Measurements from ENCODE around the gene HIVEP1. TPM values are rescaled to one million over a fixed set of nuclear protein-coding genes. Genes with fewer than 3 reads are reported as not detected.

Gene HIVEP1
- total RNA-seq = 10 to 100 TPM; 14.9 to 30.6 (median 22.2) TPM

- Histone ChIP-seq H3K27me3 (no peaks in the 10 kb centered on the region), H3K9me3 (no peaks in the 10 kb centered on the region), H3K4me3 (peak within 1 kb of the TSS; percentile 63 to 93 (median 75)), H3K4me1 (peaks cover 0 to 33% (median 17%) of the 10 kb centered on the region in 4 donors), H3K36me3 (peaks cover 0 to 5% (median 0%) of the 10 kb centered on the region in 3 donors), H3K27ac (peak within 1 kb of the TSS; percentile 72 to 97 (median 92))
- 1% methylated on average over 22 to 47 of the region's 78 CpGs for WGBS, 2 donors
- DNase-seq (ENCODE audit: low spot score in 2 of 2) = no peak
- TF ChIP-seq, protein P1, sequence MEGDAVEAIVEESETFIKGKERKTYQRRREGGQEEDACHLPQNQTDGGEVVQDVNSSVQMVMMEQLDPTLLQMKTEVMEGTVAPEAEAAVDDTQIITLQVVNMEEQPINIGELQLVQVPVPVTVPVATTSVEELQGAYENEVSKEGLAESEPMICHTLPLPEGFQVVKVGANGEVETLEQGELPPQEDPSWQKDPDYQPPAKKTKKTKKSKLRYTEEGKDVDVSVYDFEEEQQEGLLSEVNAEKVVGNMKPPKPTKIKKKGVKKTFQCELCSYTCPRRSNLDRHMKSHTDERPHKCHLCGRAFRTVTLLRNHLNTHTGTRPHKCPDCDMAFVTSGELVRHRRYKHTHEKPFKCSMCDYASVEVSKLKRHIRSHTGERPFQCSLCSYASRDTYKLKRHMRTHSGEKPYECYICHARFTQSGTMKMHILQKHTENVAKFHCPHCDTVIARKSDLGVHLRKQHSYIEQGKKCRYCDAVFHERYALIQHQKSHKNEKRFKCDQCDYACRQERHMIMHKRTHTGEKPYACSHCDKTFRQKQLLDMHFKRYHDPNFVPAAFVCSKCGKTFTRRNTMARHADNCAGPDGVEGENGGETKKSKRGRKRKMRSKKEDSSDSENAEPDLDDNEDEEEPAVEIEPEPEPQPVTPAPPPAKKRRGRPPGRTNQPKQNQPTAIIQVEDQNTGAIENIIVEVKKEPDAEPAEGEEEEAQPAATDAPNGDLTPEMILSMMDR (IDR thresholded peaks at IDR 0.05) = no peak
- TF ChIP-seq EP300 (IDR thresholded peaks at IDR 0.05) (peak in 1 of 2 donors; percentile 19), POLR2A (IDR thresholded peaks at IDR 0.05) (peak in 1 of 2 donors; percentile 33)
These were observed at the start of gene HIVEP1 for GRCh38 chr6:12012038-12012557. HIVEP1 (plus strand) TSS chr6:12012312; CDS start chr6:12015629, 3,317 bp downstream.

DNA sequence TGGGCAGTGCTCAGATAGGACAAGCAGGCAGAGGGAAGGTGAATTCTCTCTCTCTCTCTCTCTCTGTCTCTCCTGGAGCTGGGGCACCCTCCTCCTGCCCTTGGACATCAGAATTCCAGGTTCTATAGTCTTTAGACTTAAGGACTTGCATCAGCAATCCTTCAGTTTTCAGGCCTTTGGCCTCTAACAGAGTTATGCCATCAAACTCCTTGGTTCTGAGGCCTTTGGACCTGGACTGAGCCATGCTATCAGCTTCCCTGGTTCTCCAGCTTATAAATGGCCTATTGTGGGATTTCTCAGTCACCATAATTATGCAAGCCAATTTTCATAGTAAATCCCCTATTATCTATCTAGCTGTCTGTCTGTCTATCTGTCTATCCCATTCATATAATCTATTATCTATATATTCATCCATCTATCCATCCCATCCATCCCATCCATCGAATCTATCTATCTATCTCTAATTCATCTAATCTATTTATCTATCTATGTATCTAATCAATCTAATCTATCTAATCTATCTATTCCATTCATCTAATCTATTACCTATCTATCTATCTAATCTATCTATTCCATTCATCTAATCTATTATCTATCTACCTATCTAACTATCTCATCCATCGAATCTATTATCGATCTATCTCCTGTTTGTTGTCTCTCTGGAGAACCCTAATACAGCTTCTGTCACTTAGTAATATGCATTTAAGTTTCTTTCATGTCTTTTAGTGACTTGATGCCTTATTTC lies 48.2 kb upstream of the HIVEP1 start:
- no peak for DNase-seq (ENCODE audit: low spot score in 2 of 2)
- no peak overlapping the region for H3K27ac ChIP-seq
- H3K4me1 ChIP-seq = peaks cover 0 to 9% (median 0%) of the 10 kb centered on the region in 4 donors
- TF ChIP-seq EP300 (IDR thresholded peaks at IDR 0.05) (no peak), POLR2A (IDR thresholded peaks at IDR 0.05) (no peak)
- TF ChIP-seq, protein P1 (IDR thresholded peaks at IDR 0.05) = no peak
- H3K9me3 ChIP-seq = no peaks in the 10 kb centered on the region
- no peaks in the 10 kb centered on the region for H3K36me3 ChIP-seq
- no peak overlapping the region for H3K4me3 ChIP-seq
- H3K27me3 ChIP-seq = no peaks in the 10 kb centered on the region
- 96 to 99% methylated on average over 3 of the region's 3 CpGs for WGBS, 2 donors

DNA sequence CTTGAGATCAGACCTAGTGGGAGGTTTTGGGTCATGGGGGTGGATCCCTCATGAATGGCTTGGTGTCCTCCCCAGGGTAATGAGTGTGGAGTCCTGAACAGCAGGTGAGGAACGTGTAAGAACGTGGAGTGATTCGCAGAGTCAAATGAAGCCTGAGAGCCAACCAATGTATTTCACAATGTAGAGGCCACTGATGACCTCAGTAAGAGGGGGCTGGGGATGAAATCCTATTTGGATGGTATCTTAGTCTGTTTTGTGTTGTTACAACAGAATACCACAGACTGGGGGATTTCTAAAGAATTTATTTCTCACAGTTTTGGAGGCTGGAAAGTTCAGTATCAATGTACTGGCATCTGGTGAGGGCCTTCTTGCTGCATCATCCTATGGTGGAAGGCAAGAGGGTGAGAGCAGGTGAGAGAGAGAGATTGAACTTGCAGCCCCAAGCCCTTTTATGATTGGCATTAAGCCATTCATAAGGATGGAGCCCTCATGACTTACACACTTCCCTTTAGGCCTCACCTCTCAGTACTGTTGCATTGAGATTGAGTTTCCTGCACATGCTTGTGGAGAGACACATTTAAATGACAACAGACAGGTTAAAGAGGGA lies 47.3 kb upstream of the HIVEP1 start:
- Histone ChIP-seq H3K4me1 (peaks cover 0 to 18% (median 0%) of the 10 kb centered on the region in 4 donors), H3K27ac (no peak overlapping the region), H3K27me3 (no peaks in the 10 kb centered on the region), H3K9me3 (no peaks in the 10 kb centered on the region), H3K36me3 (no peaks in the 10 kb centered on the region), H3K4me3 (no peak overlapping the region)
- DNase-seq (ENCODE audit: low spot score in 2 of 2) = no peak
- no peak for TF ChIP-seq POLR2A (IDR thresholded peaks at IDR 0.05)
- 95 to 98% methylated on average over 3 of the region's 3 CpGs for WGBS, 2 donors

GRCh38 chr6:11965499-11965898 lies 46.6 kb upstream of the HIVEP1 start:
- Histone ChIP-seq H3K9me3 (no peaks in the 10 kb centered on the region), H3K27ac (no peak overlapping the region), H3K27me3 (no peaks in the 10 kb centered on the region), H3K4me3 (no peak overlapping the region), H3K4me1 (peaks cover 0 to 23% (median 0%) of the 10 kb centered on the region in 4 donors), H3K36me3 (no peaks in the 10 kb centered on the region)
- DNase-seq (ENCODE audit: low spot score in 2 of 2) = no peak
- WGBS, 2 donors = 86 to 94% methylated on average over 2 of the region's 2 CpGs
- no peak for TF ChIP-seq EP300 (IDR thresholded peaks at IDR 0.05)
- TF ChIP-seq, protein P1 (IDR thresholded peaks at IDR 0.05) = no peak
- TF ChIP-seq POLR2A (IDR thresholded peaks at IDR 0.05) = no peak

- Histone ChIP-seq H3K4me3 (no peak overlapping the region), H3K9me3 (no peaks in the 10 kb centered on the region), H3K27me3 (no peaks in the 10 kb centered on the region), H3K36me3 (no peaks in the 10 kb centered on the region), H3K27ac (peak overlapping the region in 1 of 4 donors; percentile 60), H3K4me1 (peaks cover 0 to 23% (median 0%) of the 10 kb centered on the region in 4 donors)
- TF ChIP-seq POLR2A (IDR thresholded peaks at IDR 0.05) (no peak), EP300 (IDR thresholded peaks at IDR 0.05) (no peak)
- TF ChIP-seq, protein P1 (IDR thresholded peaks at IDR 0.05) = no peak
- 74 to 80% methylated on average over 3 of the region's 3 CpGs for WGBS, 2 donors
- DNase-seq (ENCODE audit: low spot score in 2 of 2) = no peak
These were observed 43.8 kb upstream of the HIVEP1 start for GRCh38 chr6:11968241-11968806.
